ENCODE results near the gene SOX13. TPM values are rescaled to one million over a fixed set of nuclear protein-coding genes. Genes with fewer than 3 reads are reported as not detected.

Gene SOX13
- total and polyA plus RNA-seq, 3 donors from 2014 or later = 17.8 to 33.4 (median 29.1) TPM

DNA sequence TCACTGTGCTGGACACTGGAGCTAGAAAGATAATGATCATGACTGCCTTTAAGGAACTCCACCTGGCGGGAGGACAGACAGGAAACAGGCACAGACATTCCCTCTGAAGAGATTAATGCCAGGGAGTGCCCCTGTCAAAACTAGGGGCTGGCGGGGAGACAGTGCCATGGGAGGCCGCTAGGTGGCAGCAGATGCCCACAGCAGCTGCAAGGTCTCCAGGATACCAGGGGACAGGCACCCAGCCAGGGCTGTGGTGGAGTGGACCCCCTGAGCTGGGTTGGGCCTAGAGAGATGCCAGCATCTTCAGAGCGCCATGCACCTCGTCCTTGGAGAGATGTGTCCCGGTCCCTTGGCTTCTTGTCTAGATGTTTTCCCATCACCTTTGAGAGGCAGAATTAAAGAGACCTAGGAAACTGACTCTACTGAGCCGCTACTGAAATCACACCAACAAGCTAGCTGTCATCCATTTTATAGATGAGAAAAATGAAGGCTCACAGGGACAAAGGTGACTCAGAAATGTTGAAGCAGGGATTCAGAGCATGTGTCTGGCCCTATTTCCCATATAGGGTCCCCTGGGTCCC lies 89.7 kb downstream of the SOX13 start:
- TF ChIP-seq POLR2A (IDR thresholded peaks at IDR 0.05) = no peak
- TF ChIP-seq, protein P1, sequence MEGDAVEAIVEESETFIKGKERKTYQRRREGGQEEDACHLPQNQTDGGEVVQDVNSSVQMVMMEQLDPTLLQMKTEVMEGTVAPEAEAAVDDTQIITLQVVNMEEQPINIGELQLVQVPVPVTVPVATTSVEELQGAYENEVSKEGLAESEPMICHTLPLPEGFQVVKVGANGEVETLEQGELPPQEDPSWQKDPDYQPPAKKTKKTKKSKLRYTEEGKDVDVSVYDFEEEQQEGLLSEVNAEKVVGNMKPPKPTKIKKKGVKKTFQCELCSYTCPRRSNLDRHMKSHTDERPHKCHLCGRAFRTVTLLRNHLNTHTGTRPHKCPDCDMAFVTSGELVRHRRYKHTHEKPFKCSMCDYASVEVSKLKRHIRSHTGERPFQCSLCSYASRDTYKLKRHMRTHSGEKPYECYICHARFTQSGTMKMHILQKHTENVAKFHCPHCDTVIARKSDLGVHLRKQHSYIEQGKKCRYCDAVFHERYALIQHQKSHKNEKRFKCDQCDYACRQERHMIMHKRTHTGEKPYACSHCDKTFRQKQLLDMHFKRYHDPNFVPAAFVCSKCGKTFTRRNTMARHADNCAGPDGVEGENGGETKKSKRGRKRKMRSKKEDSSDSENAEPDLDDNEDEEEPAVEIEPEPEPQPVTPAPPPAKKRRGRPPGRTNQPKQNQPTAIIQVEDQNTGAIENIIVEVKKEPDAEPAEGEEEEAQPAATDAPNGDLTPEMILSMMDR (IDR thresholded peaks at IDR 0.05) = peak; percentile 82 to 97 (median 85)
- intact Hi-C loops (cut with DNase I; ENCODE audit: low total_unique reads) = no loop called here
- 25 to 40% methylated on average over 7 of the region's 7 CpGs for WGBS, 2 donors
- Histone ChIP-seq H3K27me3 (no peaks in the 10 kb centered on the region), H3K4me1 (no peaks in the 10 kb centered on the region), H3K27ac (no peak overlapping the region), H3K4me3 (no peak overlapping the region), H3K9me3 (no peaks in the 10 kb centered on the region), H3K36me3 (ENCODE audit: low read depth, missing control alignments) (no peaks in the 10 kb centered on the region)
- DNase-seq = peak; percentile 82

GRCh38 chr1:204166219-204166618 lies 93.3 kb downstream of the SOX13 start, which contains the start of gene REN:
Gene REN (minus strand): TSS chr1:204166337. CDS start chr1:204166293, 44 bp downstream.
- no peak within 1 kb of the TSS for H3K27ac ChIP-seq
- no peaks in the 10 kb centered on the region for H3K4me1 ChIP-seq
- no peak for TF ChIP-seq POLR2A (IDR thresholded peaks at IDR 0.05)
- TF ChIP-seq, protein P1 (IDR thresholded peaks at IDR 0.05) = no peak
- DNase-seq = no peak
- H3K27me3 ChIP-seq = no peaks in the 10 kb centered on the region
- 68 to 77% methylated on average over 2 to 5 of the region's 5 CpGs for WGBS, 2 donors
- intact Hi-C loops (cut with DNase I; ENCODE audit: low total_unique reads) = no loop called here
- H3K9me3 ChIP-seq = no peaks in the 10 kb centered on the region
- H3K36me3 ChIP-seq (ENCODE audit: low read depth, missing control alignments) = no peaks in the 10 kb centered on the region
- no peak within 1 kb of the TSS for H3K4me3 ChIP-seq

GRCh38 chr1:204167730-204168129 lies 94.8 kb downstream of the SOX13 start:
- Histone ChIP-seq H3K36me3 (ENCODE audit: low read depth, missing control alignments) (no peaks in the 10 kb centered on the region), H3K27me3 (no peaks in the 10 kb centered on the region), H3K9me3 (no peaks in the 10 kb centered on the region), H3K4me3 (no peak overlapping the region), H3K27ac (no peak overlapping the region), H3K4me1 (no peaks in the 10 kb centered on the region)
- no peak for TF ChIP-seq POLR2A (IDR thresholded peaks at IDR 0.05)
- TF ChIP-seq, protein P1 (IDR thresholded peaks at IDR 0.05) = no peak
- DNase-seq = no peak
- intact Hi-C loops (cut with DNase I; ENCODE audit: low total_unique reads) = no loop called here
- 75 to 91% methylated on average over 5 of the region's 5 CpGs for WGBS, 2 donors

GRCh38 chr1:204169858-204170257 lies 96.9 kb downstream of the SOX13 start:
- TF ChIP-seq, protein P1 (IDR thresholded peaks at IDR 0.05) = no peak
- TF ChIP-seq POLR2A (IDR thresholded peaks at IDR 0.05) = no peak
- H3K36me3 ChIP-seq (ENCODE audit: low read depth, missing control alignments) = no peaks in the 10 kb centered on the region
- intact Hi-C loops (cut with DNase I; ENCODE audit: low total_unique reads) = no loop called here
- no peak for DNase-seq
- H3K27me3 ChIP-seq = no peaks in the 10 kb centered on the region
- H3K4me3 ChIP-seq = no peak overlapping the region
- 79 to 94% methylated on average over 4 of the region's 4 CpGs for WGBS, 2 donors
- no peak overlapping the region for H3K27ac ChIP-seq
- H3K4me1 ChIP-seq = no peaks in the 10 kb centered on the region
- H3K9me3 ChIP-seq = no peaks in the 10 kb centered on the region
